Neural progenitor cell (in vitro differentiated cells): ENCODE measurements around the gene TAGLN. TPM values are rescaled to one million over a fixed set of nuclear protein-coding genes. Genes with fewer than 3 reads are reported as not detected.

ENCODE experiments used
- DNase-seq: peaks from one replicate; pipeline ENCODE4 v3.0.0-alpha.2; 2016; ENCODE audit warnings: low spot score
- H2AFZ ChIP-seq: fragments of 200-600 bp; sonication (generic); replicated peaks from 2 replicates; pipeline ENCODE4 v1.6.1; 2016; ENCODE audit warnings: antibody characterized with exemption
- H3F3A ChIP-seq: fragments of 200-600 bp; sonication (generic); 2 replicates; pipeline ENCODE4 v1.6.1; 2016; ENCODE audit warnings: antibody characterized with exemption, low read depth
- H3K27ac ChIP-seq: fragments of 200-600 bp; sonication (generic); 2 replicates; pipeline ENCODE4 v1.5.1; 2016; ENCODE audit warnings: mild to moderate bottlenecking
- H3K27me3 ChIP-seq: fragments of 200-600 bp; sonication (generic); 2 replicates; pipeline ENCODE4 v1.6.1; 2016; ENCODE audit warnings: mild to moderate bottlenecking, moderate library complexity
- H3K36me3 ChIP-seq: fragments of 200-600 bp; sonication (generic); 2 replicates; pipeline ENCODE4 v1.5.1; 2016
- H3K4me1 ChIP-seq: fragments of 200-600 bp; sonication (generic); 2 replicates; pipeline ENCODE4 v1.6.1; 2016; ENCODE audit warnings: mixed run types
- H3K4me2 ChIP-seq: fragments of 200-600 bp; sonication (generic); 2 replicates; pipeline ENCODE4 v1.6.1; 2016
- H3K4me3 ChIP-seq: fragments of 200-600 bp; sonication (generic); 2 replicates; pipeline ENCODE4 v1.5.1; 2016
- H3K79me2 ChIP-seq: fragments of 200-600 bp; sonication (generic); 2 replicates; pipeline ENCODE4 v1.6.1; 2016; ENCODE audit warnings: low read depth
- H3K9ac ChIP-seq: fragments of 200-600 bp; sonication (generic); 2 replicates; pipeline ENCODE4 v1.6.1; 2016
- H3K9me3 ChIP-seq: fragments of 200-600 bp; sonication (generic); 2 replicates; pipeline ENCODE4 v1.5.1; 2016; ENCODE audit warnings: low read depth
- H4K20me1 ChIP-seq: fragments of 200-600 bp; sonication (generic); 2 replicates; pipeline ENCODE4 v1.6.1; 2016; ENCODE audit warnings: low read depth
- H3K27ac Mint-ChIP-seq: 3 replicates; pipeline ENCODE4 v1.8.0; 2021; ENCODE audit warnings: mixed read lengths
- H3K27me3 Mint-ChIP-seq: 2 replicates; pipeline ENCODE4 v1.8.0; 2022; ENCODE audit warnings: low read depth, mild to moderate bottlenecking, inconsistent platforms, moderate library complexity, mixed read lengths; ENCODE audit not compliant: insufficient read depth
- H3K36me3 Mint-ChIP-seq: 3 replicates; pipeline ENCODE4 v1.8.0; 2021; ENCODE audit warnings: mixed read lengths
- H3K4me1 Mint-ChIP-seq: 3 replicates; pipeline ENCODE4 v1.8.0; 2021; ENCODE audit warnings: mixed read lengths
- H3K4me3 Mint-ChIP-seq: 3 replicates; pipeline ENCODE4 v1.8.0; 2021; ENCODE audit warnings: mild to moderate bottlenecking, moderate library complexity, mixed read lengths
- H3K9me3 Mint-ChIP-seq: 3 replicates; pipeline ENCODE4 v1.8.0; 2020; ENCODE audit warnings: mixed read lengths
- CTCF ChIP-seq: fragments of 200-600 bp; sonication (generic); IDR thresholded peaks from 2 replicates; pipeline ENCODE4 v1.5.1; 2017; ENCODE audit warnings: antibody characterized with exemption, mild to moderate bottlenecking
- EZH2 ChIP-seq: fragments of 200-600 bp; sonication (generic); IDR thresholded peaks from 2 replicates; pipeline ENCODE4 v1.6.1; 2017; ENCODE audit warnings: antibody characterized with exemption, mild to moderate bottlenecking, moderate library complexity
- EZH2phosphoT487 ChIP-seq: fragments of 200-600 bp; sonication (generic); IDR thresholded peaks from 2 replicates; pipeline ENCODE4 v1.6.1; 2017; ENCODE audit warnings: antibody characterized with exemption
- total RNA-seq: library from RNA; depleted of rRNA; stranded (reverse); fragments of >200 nt; gene quantifications from 2 replicates; pipeline ENCODE4 v1.2.3, GENCODE V29; 2015; ENCODE audit warnings: low replicate concordance

TAGLN gene
- total RNA-seq, 1 donor from 2014 or later: 24.5 TPM

DNA sequence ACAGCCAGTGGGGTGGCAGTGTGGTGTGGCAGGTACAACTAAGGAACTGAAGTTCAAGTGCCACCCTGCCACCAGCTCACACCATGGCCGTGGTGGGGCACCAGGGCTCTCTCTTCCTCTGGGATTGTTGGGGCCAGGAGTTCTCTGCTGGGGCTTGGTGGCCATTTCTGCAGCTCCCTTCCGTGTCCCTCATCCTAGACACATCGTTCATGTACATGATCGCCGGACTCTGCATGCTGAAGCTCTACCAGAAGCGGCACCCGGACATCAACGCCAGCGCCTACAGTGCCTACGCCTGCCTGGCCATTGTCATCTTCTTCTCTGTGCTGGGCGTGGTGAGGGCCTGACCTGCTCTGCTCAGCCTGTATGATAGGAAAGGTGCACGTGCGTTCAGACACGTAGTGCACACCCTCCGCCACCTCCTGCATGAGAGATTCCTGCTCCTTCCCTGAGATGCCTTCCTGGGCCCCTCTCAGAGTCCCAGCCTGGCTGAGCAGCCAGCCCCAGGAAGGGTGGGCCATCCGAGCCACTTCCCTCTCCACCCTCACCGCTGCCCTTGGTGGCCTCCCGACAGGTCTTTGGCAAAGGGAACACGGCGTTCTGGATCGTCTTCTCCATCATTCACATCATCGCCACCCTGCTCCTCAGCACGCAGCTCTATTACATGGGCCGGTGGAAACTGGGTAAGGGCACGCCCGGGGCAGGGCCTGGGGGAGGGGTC, 7.3 kb upstream of the TAGLN start:
- H3K27me3 ChIP-seq: no peaks in the 10 kb centered on the region
- H3K27ac ChIP-seq: no peak overlapping the region
- H4K20me1 ChIP-seq: no peaks in the 10 kb centered on the region
- no peaks in the 10 kb centered on the region for H3F3A ChIP-seq
- H3K36me3 ChIP-seq: no peaks in the 10 kb centered on the region
- TF ChIP-seq EZH2phosphoT487: no peak
- TF ChIP-seq CTCF: no peak
- no peak for TF ChIP-seq EZH2
- no peaks in the 10 kb centered on the region for H3K79me2 ChIP-seq
- no peak overlapping the region for H3K27ac Mint-ChIP-seq
- H3K4me3 ChIP-seq: no peak overlapping the region
- no peaks in the 10 kb centered on the region for H3K9me3 Mint-ChIP-seq
- H3K4me1 Mint-ChIP-seq: no peaks in the 10 kb centered on the region
- H3K4me3 Mint-ChIP-seq: no peak overlapping the region
- H3K9ac ChIP-seq: no peak overlapping the region
- no peaks in the 10 kb centered on the region for H3K9me3 ChIP-seq
- no peak overlapping the region for H3K4me2 ChIP-seq
- peaks cover 2% of the 10 kb centered on the region for H3K27me3 Mint-ChIP-seq
- H3K4me1 ChIP-seq: no peaks in the 10 kb centered on the region
- no peak for DNase-seq
- no peak overlapping the region for H2AFZ ChIP-seq
- H3K36me3 Mint-ChIP-seq: peaks cover 12% of the 10 kb centered on the region

- no peak overlapping the region for H3K4me3 Mint-ChIP-seq
- DNase-seq: no peak
- H3K27me3 Mint-ChIP-seq: peaks cover 2% of the 10 kb centered on the region
- no peak overlapping the region for H3K27ac ChIP-seq
- H3K27ac Mint-ChIP-seq: no peak overlapping the region
- no peaks in the 10 kb centered on the region for H3K36me3 ChIP-seq
- no peak overlapping the region for H2AFZ ChIP-seq
- no peaks in the 10 kb centered on the region for H3K79me2 ChIP-seq
- H3K36me3 Mint-ChIP-seq: peaks cover 12% of the 10 kb centered on the region
- H3K4me2 ChIP-seq: no peak overlapping the region
- H4K20me1 ChIP-seq: no peaks in the 10 kb centered on the region
- H3K9ac ChIP-seq: no peak overlapping the region
- no peaks in the 10 kb centered on the region for H3K9me3 Mint-ChIP-seq
- H3K4me3 ChIP-seq: no peak overlapping the region
- no peaks in the 10 kb centered on the region for H3K27me3 ChIP-seq
- peaks cover 4% of the 10 kb centered on the region for H3F3A ChIP-seq
- no peaks in the 10 kb centered on the region for H3K9me3 ChIP-seq
- H3K4me1 Mint-ChIP-seq: peaks cover 3% of the 10 kb centered on the region
- TF ChIP-seq EZH2 (no peak), EZH2phosphoT487 (no peak), CTCF (no peak)
- no peaks in the 10 kb centered on the region for H3K4me1 ChIP-seq
Observed at GRCh38 chr11:117192401-117192875, 6.7 kb upstream of the TAGLN start.

DNA sequence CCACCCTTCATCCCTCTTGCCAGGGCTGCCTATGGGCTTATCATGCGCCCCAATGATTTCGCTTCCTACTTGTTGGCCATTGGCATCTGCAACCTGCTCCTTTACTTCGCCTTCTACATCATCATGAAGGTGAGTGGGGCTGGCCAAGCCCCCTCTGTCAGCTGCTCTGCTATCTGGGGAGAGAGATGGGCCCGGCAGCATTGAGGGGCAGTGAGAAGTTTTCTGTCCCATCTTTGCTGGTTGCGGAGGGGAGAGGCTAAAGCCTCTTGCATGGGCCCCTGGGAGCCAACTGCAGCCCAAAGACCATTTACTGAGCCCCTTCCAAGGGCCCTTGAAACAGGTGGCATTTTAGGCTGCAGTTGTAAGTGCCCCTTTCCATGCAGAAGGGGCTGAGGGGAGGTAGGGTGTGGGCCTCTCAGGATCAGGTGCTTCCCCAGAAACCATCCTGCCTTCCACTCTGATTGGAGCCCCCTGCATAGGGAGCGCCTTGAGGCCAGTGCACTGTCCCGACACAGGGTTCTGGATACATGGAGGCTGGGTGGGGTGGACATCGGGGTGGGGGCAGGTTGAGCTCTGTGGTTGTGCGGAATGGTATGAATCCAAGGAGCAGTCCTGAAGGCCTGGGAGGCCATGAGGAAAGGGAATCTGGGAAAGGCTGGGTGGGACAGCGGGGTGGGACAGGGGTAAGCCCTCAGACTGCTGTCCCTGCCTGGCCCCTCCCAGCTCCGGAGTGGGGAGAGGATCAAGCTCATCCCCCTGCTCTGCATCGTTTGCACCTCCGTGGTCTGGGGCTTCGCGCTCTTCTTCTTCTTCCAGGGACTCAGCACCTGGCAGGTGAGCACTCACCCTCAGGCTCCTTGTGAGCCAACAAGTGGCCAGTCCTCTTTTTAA, 5.8 kb upstream of the TAGLN start:
- H3K27ac Mint-ChIP-seq: no peak overlapping the region
- Histone ChIP-seq H3K36me3 (no peaks in the 10 kb centered on the region), H3K4me2 (no peak overlapping the region), H2AFZ (no peak overlapping the region), H3K4me3 (no peak overlapping the region), H3K9ac (no peak overlapping the region), H3K9me3 (no peaks in the 10 kb centered on the region), H3K79me2 (no peaks in the 10 kb centered on the region), H3K4me1 (peaks cover 8% of the 10 kb centered on the region), H3K27me3 (no peaks in the 10 kb centered on the region), H3F3A (peaks cover 13% of the 10 kb centered on the region), H3K27ac (no peak overlapping the region), H4K20me1 (no peaks in the 10 kb centered on the region)
- TF ChIP-seq EZH2: no peak
- H3K4me1 Mint-ChIP-seq: peaks cover 12% of the 10 kb centered on the region
- no peaks in the 10 kb centered on the region for H3K9me3 Mint-ChIP-seq
- peaks cover 12% of the 10 kb centered on the region for H3K36me3 Mint-ChIP-seq
- peaks cover 2% of the 10 kb centered on the region for H3K27me3 Mint-ChIP-seq
- no peak for DNase-seq
- no peak overlapping the region for H3K4me3 Mint-ChIP-seq
